CD4-positive, alpha-beta memory T cell (primary cell): ENCODE measurements around the gene CAPN7. TPM values are rescaled to one million over a fixed set of nuclear protein-coding genes. Genes with fewer than 3 reads are reported as not detected.
A peak's percentile ranks its signal among the peaks of the same experiment; 100 is the strongest.

Source experiments
- CTCF ChIA-PET: fragments of 350-600 bp; sonication (Branson Sonifier 250); formaldehyde crosslinking; loops from one replicate; lab custom pipeline; 2021; ENCODE audit warnings: inconsistent platforms; ENCODE audit not compliant: partially characterized antibody; lab: Charles Lee
- POLR2A ChIA-PET: fragments of 350-600 bp; sonication (Branson Sonifier 250); formaldehyde crosslinking; loops from one replicate; lab custom pipeline; 2021; ENCODE audit not compliant: partially characterized antibody; lab: Charles Lee
- DNase-seq, 5 donors: peaks; one replicate each; pipeline versions ENCODE4 v3.0.0 to v3.0.0-alpha.2; 2020 to 2022; ENCODE audit warnings: mixed read lengths in 1 of 5
- H3K27ac ChIP-seq: one replicate; pipeline ENCODE4 v1.7.0; 2013; ENCODE audit warnings: low read depth, low read length
- H3K27me3 ChIP-seq: 2 replicates; pipeline ENCODE4 v1.7.0; 2013; ENCODE audit warnings: mild to moderate bottlenecking, low read length, moderate library complexity; ENCODE audit not compliant: insufficient read depth
- H3K36me3 ChIP-seq: 2 replicates; pipeline ENCODE4 v1.7.0; 2013; ENCODE audit warnings: mild to moderate bottlenecking, low read length, moderate library complexity; ENCODE audit not compliant: insufficient read depth
- H3K4me1 ChIP-seq: 2 replicates; pipeline ENCODE4 v1.7.0; 2013; ENCODE audit warnings: mild to moderate bottlenecking, low read length, moderate library complexity; ENCODE audit not compliant: insufficient read depth
- H3K4me3 ChIP-seq, 2 donors: one replicate each; pipeline ENCODE4 v1.7.0; 2013; ENCODE audit warnings: low read length in 2 of 2, mild to moderate bottlenecking in 1 of 2
- H3K9me3 ChIP-seq, 2 donors: one replicate each; pipeline ENCODE4 v1.7.0; 2013; ENCODE audit warnings: low read length in 2 of 2, control low read depth in 1 of 2; ENCODE audit not compliant: control insufficient read depth in 1 of 2
- H3K27ac Mint-ChIP-seq, 7 donors: one replicate each; pipeline ENCODE4 v1.8.0; 2020 to 2021; ENCODE audit warnings: mixed read lengths in 7 of 7, mild to moderate bottlenecking in 6 of 7, inconsistent platforms in 3 of 7, moderate library complexity in 3 of 7
- H3K27me3 Mint-ChIP-seq, 2 donors: one replicate each; pipeline ENCODE4 v1.8.0; 2020 to 2021; ENCODE audit warnings: mixed read lengths in 2 of 2
- H3K36me3 Mint-ChIP-seq, 2 donors: one replicate each; pipeline ENCODE4 v1.8.0; 2020 to 2021; ENCODE audit warnings: mixed read lengths in 2 of 2, inconsistent platforms in 1 of 2, mild to moderate bottlenecking in 1 of 2
- H3K4me1 Mint-ChIP-seq, 4 donors: one replicate each; pipeline ENCODE4 v1.8.0; 2020 to 2021; ENCODE audit warnings: mixed read lengths in 4 of 4, mild to moderate bottlenecking in 1 of 4
- H3K4me3 Mint-ChIP-seq, 8 donors: one replicate each; pipeline ENCODE4 v1.8.0; 2020 to 2021; ENCODE audit warnings: mixed read lengths in 8 of 8, mild to moderate bottlenecking in 7 of 8, moderate library complexity in 6 of 8, inconsistent platforms in 3 of 8
- H3K9me3 Mint-ChIP-seq, 8 donors: one replicate each; pipeline ENCODE4 v1.8.0; 2020 to 2021; ENCODE audit warnings: mixed read lengths in 8 of 8, mild to moderate bottlenecking in 5 of 8, inconsistent platforms in 3 of 8, moderate library complexity in 1 of 8
- intact Hi-C: fragments of 100-400 bp; cut with micrococcal nuclease; formaldehyde crosslinking; loops from one replicate; pipeline ENCODE4 v1.15.1; 2023
- polyA plus RNA-seq, 2 donors: library from polyadenylated mRNA; unstranded; fragments of 300-500 nt; fragmentation: Illumina TruSeq; gene quantifications; one replicate each; pipeline ENCODE4 v1.2.3, GENCODE V29; 2021
- total RNA-seq, 2 experiments: library from RNA; stranded (reverse); gene quantifications; one replicate each; pipeline ENCODE4 v1.2.3, GENCODE V29; 2021

The CAPN7 gene
- total and polyA plus RNA-seq, 4 experiments from 2014 or later: 18.9 to 103 (median 59.6) TPM

DNA sequence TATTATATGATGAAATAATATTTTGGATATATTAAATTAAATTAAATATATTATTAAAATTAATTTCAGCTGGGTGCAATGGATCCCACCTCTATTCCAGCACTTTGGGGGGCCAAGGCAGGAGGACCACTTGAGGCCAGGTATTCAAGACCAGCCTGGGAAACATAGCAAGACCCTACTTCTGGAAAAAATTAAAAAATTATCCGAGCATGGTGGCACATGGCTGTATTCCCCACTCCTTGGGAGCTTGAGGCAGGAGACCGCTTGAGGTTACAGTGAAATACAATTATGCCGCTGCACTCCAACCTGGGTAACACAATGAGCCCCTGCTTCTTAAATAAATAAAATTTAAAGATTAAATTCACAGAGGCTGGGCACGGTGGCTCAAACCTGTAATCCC is 65.0 kb downstream of the CAPN7 start:
- H3K36me3 ChIP-seq: peaks cover 24% of the 10 kb centered on the region
- H3K27me3 ChIP-seq: no peaks in the 10 kb centered on the region
- H3K9me3 ChIP-seq: no peaks in the 10 kb centered on the region
- Mint-ChIP-seq H3K4me3 (peak overlapping the region in 3 of 8 donors; percentile 9 to 85 (median 10)), H3K27me3 (no peaks in the 10 kb centered on the region), H3K27ac (peak overlapping the region in 3 of 7 donors; percentile 70 to 95 (median 95)), H3K36me3 (peaks cover 23 to 47% of the 10 kb centered on the region in 2 donors), H3K9me3 (peaks cover 0 to 2% (median 0%) of the 10 kb centered on the region in 8 donors), H3K4me1 (peaks cover 55 to 94% (median 81%) of the 10 kb centered on the region in 4 donors)
- DNase-seq: peak in 1 of 5 donors; percentile 5
- POLR2A ChIA-PET: interaction anchor here (0.7 to 8.1 kb wide), 18 partner anchors 11 to 134 kb away, joined by 3 to 108 read pairs (median 8); partner anchors contain the start of genes CAPN7 and SH3BP5
- no peak overlapping the region for H3K4me3 ChIP-seq
- intact Hi-C loops: no loop called here
- CTCF ChIA-PET: interaction anchor here (1.0 to 10.0 kb wide), 9 partner anchors 34 to 135 kb away, joined by 3 to 224 read pairs (median 17); partner anchors contain the start of gene SH3BP5
- H3K4me1 ChIP-seq: peaks cover 97% of the 10 kb centered on the region
- H3K27ac ChIP-seq: peak overlapping the region; percentile 77

DNA sequence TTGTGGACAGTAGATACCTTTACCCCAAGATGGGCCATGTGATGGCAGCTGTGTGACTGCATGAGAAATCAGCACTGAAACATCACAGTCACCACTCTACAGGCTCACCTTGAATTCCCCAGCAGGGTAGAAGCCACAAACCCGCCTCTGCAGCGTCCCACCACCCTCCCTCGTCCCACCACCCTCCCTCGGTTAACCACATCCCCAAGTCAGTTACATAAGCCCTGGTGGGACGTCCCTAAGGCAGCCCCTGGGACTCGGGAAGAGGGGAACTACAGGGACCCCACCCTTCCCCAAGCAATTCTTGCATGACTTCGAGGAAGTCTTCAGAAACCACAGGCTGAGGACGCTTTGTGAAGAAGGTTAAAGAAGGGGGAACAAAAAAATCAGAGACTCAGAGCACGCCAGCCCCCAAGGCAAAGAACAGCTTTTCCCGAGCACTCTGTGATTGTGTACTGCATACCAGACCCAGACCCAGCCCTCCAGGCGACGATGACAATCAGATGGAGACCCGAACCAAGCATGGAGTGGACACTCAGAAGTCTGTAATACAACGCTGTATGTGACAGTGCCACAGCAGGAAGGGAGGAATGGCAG is 65.8 kb downstream of the CAPN7 start:
- ChIA-PET POLR2A (interaction anchor here (0.6 to 8.1 kb wide), 19 partner anchors 10 to 133 kb away, joined by 3 to 108 read pairs (median 7); partner anchors contain the start of genes CAPN7 and SH3BP5), CTCF (interaction anchor here (1.0 to 10.0 kb wide), 6 partner anchors 34 to 134 kb away, joined by 3 to 224 read pairs (median 118); partner anchors contain the start of gene SH3BP5)
- Histone ChIP-seq H3K4me1 (peaks cover 98% of the 10 kb centered on the region), H3K9me3 (no peaks in the 10 kb centered on the region), H3K27ac (peak overlapping the region; percentile 77), H3K27me3 (no peaks in the 10 kb centered on the region), H3K4me3 (no peak overlapping the region), H3K36me3 (peaks cover 21% of the 10 kb centered on the region)
- H3K27ac Mint-ChIP-seq: peak overlapping the region; percentile 94 to 99 (median 95)
- H3K9me3 Mint-ChIP-seq: peaks cover 0 to 2% (median 0%) of the 10 kb centered on the region in 8 donors
- peaks cover 23 to 41% of the 10 kb centered on the region in 2 donors for H3K36me3 Mint-ChIP-seq
- peak overlapping the region; percentile 72 to 90 (median 84) for H3K4me3 Mint-ChIP-seq
- peaks cover 61 to 92% (median 81%) of the 10 kb centered on the region in 4 donors for H3K4me1 Mint-ChIP-seq
- H3K27me3 Mint-ChIP-seq: no peaks in the 10 kb centered on the region
- DNase-seq: peak; percentile 86 to 96 (median 89)
- intact Hi-C loops: loop anchor here (1.0 kb wide), 2 partner anchors 20 to 38 kb away; no protein-coding TSS in a partner anchor

DNA sequence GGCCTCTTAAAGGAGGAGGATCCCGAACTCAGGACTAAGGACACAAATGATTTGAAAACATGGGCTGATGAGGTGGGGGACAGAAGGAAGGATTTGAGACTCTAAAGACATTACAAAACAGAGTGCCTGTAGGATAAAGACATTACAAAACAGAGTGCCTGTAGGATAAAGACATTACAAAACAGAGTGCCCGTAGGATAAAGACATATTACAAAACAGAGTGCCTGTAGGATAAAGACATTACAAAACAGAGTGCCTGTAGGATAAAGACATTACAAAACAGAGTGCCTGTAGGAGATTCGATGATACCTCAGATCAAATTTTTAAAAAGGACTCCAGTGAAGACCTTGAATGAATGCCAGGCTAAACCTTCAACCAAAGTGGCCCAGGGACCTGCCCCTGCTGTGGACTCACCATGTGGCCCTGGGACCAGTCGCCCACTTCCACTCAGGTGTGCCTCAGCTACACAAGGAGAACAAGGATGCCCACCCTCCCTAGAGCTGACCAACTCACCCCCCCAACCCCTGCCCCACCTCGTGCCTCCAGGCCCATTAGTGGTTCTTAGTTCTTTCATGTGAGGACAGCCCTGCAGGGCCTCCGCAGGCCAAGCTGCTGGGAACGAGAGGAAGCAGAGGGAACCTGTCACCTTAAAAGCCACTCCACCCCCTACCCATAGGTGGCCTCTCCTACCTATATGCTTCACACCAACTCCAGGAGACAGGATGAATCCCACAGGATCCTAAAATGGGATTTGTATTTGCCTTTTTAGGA is 66.6 kb downstream of the CAPN7 start:
- intact Hi-C loops: loop anchor here (1.0 kb wide), 2 partner anchors 20 to 38 kb away; no protein-coding TSS in a partner anchor
- Mint-ChIP-seq H3K4me3 (peak overlapping the region in 6 of 8 donors; percentile 83 to 90 (median 84)), H3K4me1 (peaks cover 64 to 92% (median 83%) of the 10 kb centered on the region in 4 donors), H3K27ac (peak overlapping the region; percentile 94 to 99 (median 95)), H3K9me3 (peaks cover 0 to 2% (median 0%) of the 10 kb centered on the region in 8 donors), H3K27me3 (no peaks in the 10 kb centered on the region), H3K36me3 (peaks cover 23 to 35% of the 10 kb centered on the region in 2 donors)
- peak in 4 of 5 donors; percentile 16 to 46 (median 18) for DNase-seq
- CTCF ChIA-PET: interaction anchor here (1.0 to 10.0 kb wide), 5 partner anchors 10 to 62 kb away, joined by 3 to 203 read pairs (median 9); partner anchors contain the start of gene SH3BP5
- H3K4me1 ChIP-seq: peaks cover 98% of the 10 kb centered on the region
- no peaks in the 10 kb centered on the region for H3K9me3 ChIP-seq
- no peaks in the 10 kb centered on the region for H3K27me3 ChIP-seq
- POLR2A ChIA-PET: interaction anchor here (1.1 to 8.1 kb wide), 13 partner anchors 9 to 74 kb away, joined by 3 to 108 read pairs (median 11); partner anchors contain the start of genes CAPN7 and SH3BP5
- H3K27ac ChIP-seq: peak overlapping the region; percentile 77
- H3K36me3 ChIP-seq: peaks cover 14% of the 10 kb centered on the region
- H3K4me3 ChIP-seq: no peak overlapping the region

DNA sequence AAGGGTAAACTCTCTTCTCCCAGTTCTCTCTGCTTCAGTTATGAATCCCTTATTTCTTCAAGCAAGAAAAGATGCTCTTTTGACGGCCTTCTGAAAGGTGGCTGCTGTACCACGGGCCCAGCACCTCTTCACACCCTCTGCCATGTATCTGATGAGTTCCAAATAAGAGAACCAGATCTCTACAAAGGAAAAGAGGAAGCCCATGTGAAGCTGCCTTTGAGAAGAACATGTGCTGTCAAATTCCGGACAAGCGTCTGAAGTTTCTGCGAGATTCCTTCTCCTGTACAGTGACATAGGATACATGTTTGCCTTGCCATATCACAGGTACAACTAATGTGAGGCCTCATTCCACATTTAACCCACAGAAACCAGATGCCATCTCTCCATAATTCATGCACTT is 67.2 kb downstream of the CAPN7 start:
- Mint-ChIP-seq H3K4me3 (peak overlapping the region in 3 of 8 donors; percentile 48 to 60 (median 49)), H3K36me3 (peaks cover 18 to 30% of the 10 kb centered on the region in 2 donors), H3K27me3 (no peaks in the 10 kb centered on the region), H3K4me1 (peaks cover 63 to 92% (median 83%) of the 10 kb centered on the region in 4 donors), H3K27ac (peak overlapping the region; percentile 94 to 99 (median 95)), H3K9me3 (peaks cover 0 to 2% (median 0%) of the 10 kb centered on the region in 8 donors)
- ChIA-PET POLR2A (interaction anchor here (1.1 to 5.1 kb wide), 4 partner anchors 17 to 60 kb away, joined by 3 to 32 read pairs (median 10); partner anchors contain the start of gene SH3BP5), CTCF (interaction anchor here (1.3 to 1.8 kb wide), 6 partner anchors 9 to 106 kb away, joined by 3 to 9 read pairs (median 5); partner anchors contain the start of gene SH3BP5)
- peaks cover 12% of the 10 kb centered on the region for H3K36me3 ChIP-seq
- H3K9me3 ChIP-seq: no peaks in the 10 kb centered on the region
- intact Hi-C loops: no loop called here
- peaks cover 98% of the 10 kb centered on the region for H3K4me1 ChIP-seq
- H3K27me3 ChIP-seq: no peaks in the 10 kb centered on the region
- no peak for DNase-seq
- H3K4me3 ChIP-seq: no peak overlapping the region
- peak overlapping the region; percentile 77 for H3K27ac ChIP-seq

DNA sequence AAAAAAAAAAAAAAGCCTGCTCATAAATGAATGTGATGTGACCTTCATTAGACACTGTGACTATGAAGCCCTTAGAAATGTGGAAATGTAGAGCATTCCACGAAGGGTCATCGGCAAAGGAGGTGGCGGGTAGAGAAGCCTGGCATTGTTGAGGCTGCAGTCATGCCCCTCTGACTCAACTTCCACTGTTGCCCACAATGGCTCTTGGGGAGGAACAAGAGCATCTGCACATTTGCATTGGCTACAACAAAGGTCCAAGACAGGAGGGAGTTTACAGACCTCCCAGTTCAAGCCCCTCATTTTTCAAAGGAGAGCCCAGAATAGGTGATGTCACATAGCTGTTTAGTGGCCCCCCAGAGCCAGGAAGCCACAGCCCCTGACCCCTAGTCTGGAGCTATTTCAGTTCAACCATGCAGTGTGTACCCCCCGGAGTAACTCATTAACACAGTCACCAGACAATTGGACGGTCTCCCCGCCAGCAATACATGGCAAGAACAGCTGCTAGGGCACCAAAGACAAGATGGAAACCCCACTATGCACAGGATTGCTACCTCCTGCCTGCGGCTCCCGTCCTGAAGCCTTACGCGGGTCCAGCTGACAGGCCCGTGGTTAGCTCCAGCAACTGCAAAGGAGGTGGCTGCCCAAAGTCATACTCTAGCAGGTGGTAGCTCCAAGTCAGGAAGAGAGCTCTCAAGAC is 70.1 kb downstream of the CAPN7 start:
- H3K27me3 Mint-ChIP-seq: no peaks in the 10 kb centered on the region
- Histone ChIP-seq H3K27me3 (no peaks in the 10 kb centered on the region), H3K4me3 (no peak overlapping the region), H3K36me3 (no peaks in the 10 kb centered on the region), H3K4me1 (peaks cover 96% of the 10 kb centered on the region), H3K9me3 (no peaks in the 10 kb centered on the region), H3K27ac (no peak overlapping the region)
- H3K4me3 Mint-ChIP-seq: peak overlapping the region in 3 of 8 donors; percentile 7 to 50 (median 41)
- H3K27ac Mint-ChIP-seq: peak overlapping the region; percentile 68 to 95 (median 84)
- peaks cover 70 to 97% (median 87%) of the 10 kb centered on the region in 4 donors for H3K4me1 Mint-ChIP-seq
- intact Hi-C loops: no loop called here
- POLR2A ChIA-PET: interaction anchor here (0.7 to 2.4 kb wide), 4 partner anchors 8 to 44 kb away, joined by 3 to 17 read pairs (median 4); no protein-coding TSS in a partner anchor
- peaks cover 20 to 25% of the 10 kb centered on the region in 2 donors for H3K36me3 Mint-ChIP-seq
- CTCF ChIA-PET: interaction anchor here (1.0 to 5.6 kb wide), 6 partner anchors 9 to 104 kb away, joined by 3 to 35 read pairs (median 6); partner anchors contain the start of gene SH3BP5
- peaks cover 0 to 2% (median 0%) of the 10 kb centered on the region in 8 donors for H3K9me3 Mint-ChIP-seq
- DNase-seq: peak in 1 of 5 donors; percentile 19
